ENCODE measurements around the gene CFAP100.

Gene CFAP100

GRCh38 chr3:126364731-126365301 is 29.9 kb upstream of the CFAP100 start:
- no peak for DNase-seq (ENCODE audit: low read depth)
- TF ChIP-seq CTCF (IDR thresholded peaks at IDR 0.05; ENCODE audit: low read depth, low read length, missing control alignments), result no peak
- H3K4me3 ChIP-seq (ENCODE audit: low read depth, low read length), result no peak overlapping the region

- no peak overlapping the region for H3K4me3 ChIP-seq (ENCODE audit: low read depth, low read length)
- no peak for TF ChIP-seq CTCF (IDR thresholded peaks at IDR 0.05; ENCODE audit: low read depth, low read length, missing control alignments)
- no peak for DNase-seq (ENCODE audit: low read depth)
These were observed 29.1 kb upstream of the CFAP100 start for GRCh38 chr3:126365351-126366277.

GRCh38 chr3:126367316-126367805 is 27.3 kb upstream of the CFAP100 start:
- no peak for TF ChIP-seq CTCF (IDR thresholded peaks at IDR 0.05; ENCODE audit: low read depth, low read length, missing control alignments)
- no peak for DNase-seq (ENCODE audit: low read depth)
- no peak overlapping the region for H3K4me3 ChIP-seq (ENCODE audit: low read depth, low read length)

DNA sequence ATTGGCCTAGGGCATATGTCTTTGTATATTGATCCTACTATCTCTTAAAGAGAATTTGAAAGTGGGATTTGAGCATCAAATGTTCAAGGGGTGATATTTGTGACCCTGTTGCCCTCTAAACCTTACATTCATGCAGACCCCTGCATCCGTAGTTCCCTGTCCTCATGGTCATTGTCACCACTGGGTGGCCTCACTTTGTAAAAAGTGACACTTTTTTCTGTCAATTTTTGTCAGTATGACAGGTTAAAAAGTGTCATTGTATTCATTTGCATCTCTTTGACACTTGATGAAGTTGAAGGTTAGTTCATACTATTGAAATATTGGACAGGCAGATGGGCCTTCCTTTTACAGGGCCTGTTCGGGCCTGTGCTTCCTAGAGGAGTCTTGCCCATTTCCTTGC is 25.2 kb upstream of the CFAP100 start:
- DNase-seq (ENCODE audit: low read depth), result no peak
- no peak for TF ChIP-seq CTCF (IDR thresholded peaks at IDR 0.05; ENCODE audit: low read depth, low read length, missing control alignments)

DNA sequence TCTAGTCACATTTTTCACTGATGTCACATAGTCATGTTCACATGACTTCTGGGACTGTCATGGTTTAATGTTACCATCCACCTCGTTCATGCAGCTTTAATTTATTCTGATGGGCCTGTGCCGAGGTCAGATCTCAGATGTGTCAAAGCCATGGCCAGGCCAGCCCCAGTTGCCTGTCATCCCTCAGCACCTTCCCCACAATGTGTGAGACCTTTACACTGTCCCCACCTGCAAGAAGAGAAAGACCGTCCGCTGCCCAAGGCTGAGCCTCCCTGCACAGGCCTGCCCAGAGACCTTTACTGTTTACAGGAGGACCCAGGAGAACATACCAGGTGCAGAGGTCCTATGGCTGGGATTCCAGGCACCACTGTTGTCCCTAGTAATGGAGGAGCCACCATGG is 24.7 kb upstream of the CFAP100 start:
- no peak overlapping the region for H3K4me3 ChIP-seq (ENCODE audit: low read depth, low read length)
- no peak for DNase-seq (ENCODE audit: low read depth)
- no peak for TF ChIP-seq CTCF (IDR thresholded peaks at IDR 0.05; ENCODE audit: low read depth, low read length, missing control alignments)

More for the DNA sequence above, 25.2 kb upstream of the CFAP100 start:
- no peak overlapping the region for H3K4me3 ChIP-seq (ENCODE audit: low read depth, low read length)

GRCh38 chr3:126370606-126371005 is 24.1 kb upstream of the CFAP100 start:
- no peak for DNase-seq (ENCODE audit: low read depth)
- no peak for TF ChIP-seq CTCF (IDR thresholded peaks at IDR 0.05; ENCODE audit: low read depth, low read length, missing control alignments)

More at GRCh38 chr3:126370606-126371005, 24.1 kb upstream of the CFAP100 start:
- no peak overlapping the region for H3K4me3 ChIP-seq (ENCODE audit: low read depth, low read length)

Measured in GM12864 (cell line).